ENCODE data around the gene EPAS1.

Gene EPAS1

DNA sequence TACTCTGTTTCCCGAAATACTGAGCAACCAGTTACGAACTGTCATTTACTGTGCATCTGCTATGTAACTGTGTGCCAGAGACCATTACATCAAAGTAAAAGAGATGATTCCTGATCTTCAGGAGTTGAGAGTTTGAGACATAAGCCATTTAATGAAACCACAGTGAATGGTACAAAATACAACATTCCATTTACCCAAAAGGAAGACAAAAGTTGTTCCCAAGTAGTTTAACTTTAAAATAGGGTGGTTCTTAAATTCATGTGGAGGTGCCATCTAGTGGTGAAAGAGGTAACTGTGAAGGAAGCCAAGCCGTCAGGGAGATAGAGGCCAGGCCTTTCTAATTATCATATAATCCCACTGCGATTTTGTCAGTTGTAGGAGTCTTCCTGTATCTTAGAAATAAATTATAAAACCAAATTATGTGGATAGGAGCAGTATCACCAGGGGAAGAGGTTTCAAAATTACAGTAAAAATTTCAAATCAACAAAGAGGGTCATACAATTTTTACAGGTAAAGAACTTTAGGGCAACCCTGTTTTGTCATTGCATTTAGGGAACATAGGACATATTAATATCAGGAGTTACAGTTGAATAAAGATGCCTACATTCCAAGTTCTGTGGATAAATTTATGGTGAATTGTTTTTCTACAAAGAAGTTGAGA lies 67.7 kb downstream of the EPAS1 start:
- no peak for DNase-seq (ENCODE audit: low read depth)

DNA sequence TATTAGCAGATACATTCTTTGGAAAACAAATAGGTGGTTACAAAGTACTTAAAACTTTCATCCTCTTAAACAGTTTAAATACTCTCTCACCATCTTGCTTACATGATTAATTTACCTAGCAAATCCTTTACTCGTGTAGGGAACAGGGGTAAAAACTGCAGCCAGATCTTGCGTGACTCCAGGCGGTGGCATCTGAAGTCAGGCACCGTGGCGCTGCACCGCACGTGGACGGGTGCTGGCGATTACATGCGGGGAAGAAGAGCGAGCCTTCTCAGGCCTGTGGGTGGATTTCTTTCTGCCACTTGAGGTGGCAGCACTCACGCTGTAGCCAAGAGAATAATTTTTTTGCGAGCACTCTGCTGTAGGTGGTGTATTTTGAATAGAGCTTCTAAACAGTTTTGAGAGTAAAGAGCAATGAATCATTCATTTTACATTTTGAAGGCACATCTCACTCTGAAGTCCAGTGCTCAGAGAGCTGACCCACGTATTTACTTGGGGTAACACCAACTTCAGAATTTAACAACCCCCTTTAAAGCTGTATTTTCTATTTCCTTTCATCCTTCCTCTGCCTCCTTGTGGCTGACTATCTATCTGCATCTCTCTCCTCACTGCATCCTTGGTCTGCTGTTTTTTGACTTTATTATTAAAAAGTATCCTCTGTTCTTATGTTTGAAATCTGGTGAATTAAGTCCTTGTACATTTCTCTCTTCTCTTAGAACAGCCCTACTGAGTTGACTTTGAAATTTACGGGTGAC lies 68.9 kb downstream of the EPAS1 start:
- no peak for DNase-seq (ENCODE audit: low read depth)

DNA sequence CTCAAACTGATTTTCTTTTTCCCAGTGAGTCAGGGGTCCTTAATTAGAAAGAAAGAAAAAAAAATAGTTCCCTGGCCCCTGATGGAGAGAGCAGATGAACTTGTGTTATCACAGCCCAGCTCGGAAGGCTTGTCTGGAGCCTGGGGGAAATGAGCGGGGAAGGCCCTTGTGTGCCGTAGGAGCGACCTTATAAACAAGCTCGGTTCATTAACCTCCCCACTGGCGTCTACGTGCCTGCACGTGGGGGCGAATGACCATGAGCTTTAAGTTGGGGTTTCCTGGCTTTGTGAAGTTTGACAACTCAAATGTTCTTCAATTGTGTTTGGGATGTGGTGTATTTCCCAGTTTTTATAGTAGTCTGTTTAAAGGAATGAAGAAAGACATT lies 69.5 kb downstream of the EPAS1 start:
- DNase-seq (ENCODE audit: low read depth): no peak

DNA sequence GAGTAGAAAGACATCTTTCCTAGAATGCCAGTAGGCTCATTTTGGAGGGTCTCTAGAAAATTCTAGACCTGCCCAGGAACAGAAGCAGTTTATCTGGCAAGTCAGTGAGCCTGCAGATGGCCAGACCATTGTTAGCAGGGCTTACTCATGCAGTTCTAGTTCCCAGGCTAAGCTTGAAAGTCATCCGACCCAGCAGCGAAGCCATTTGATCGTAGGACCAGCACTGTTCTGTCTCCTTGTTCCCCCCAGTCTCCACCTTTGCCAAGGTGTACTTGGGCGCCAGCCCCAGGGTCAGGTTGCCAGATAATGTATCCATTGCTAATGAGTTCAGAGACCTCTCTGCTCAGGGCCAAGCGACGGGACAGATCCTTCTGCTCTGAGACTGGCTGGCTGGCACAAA lies 70.1 kb downstream of the EPAS1 start:
- DNase-seq (ENCODE audit: low read depth): no peak

DNA sequence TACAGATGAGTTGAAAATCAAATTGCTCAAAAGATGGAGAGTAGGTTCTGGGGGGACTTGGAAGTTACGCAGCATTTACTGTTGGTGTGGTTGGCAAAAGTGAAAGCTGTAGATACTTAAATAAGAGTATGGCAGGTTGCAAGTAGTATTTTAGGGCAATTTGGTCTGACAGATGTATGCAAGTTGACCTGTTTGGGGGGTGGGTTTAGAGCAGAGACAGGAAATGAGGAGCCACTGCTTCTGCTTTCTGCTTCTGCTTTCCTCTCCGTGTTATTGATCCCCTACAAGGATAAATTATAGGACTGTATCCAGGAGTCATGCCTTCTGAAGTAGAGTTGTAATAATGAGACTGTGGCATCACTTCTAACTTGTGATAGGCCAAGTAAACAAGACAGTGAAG lies 71.2 kb downstream of the EPAS1 start:
- no peak for DNase-seq (ENCODE audit: low read depth)

DNA sequence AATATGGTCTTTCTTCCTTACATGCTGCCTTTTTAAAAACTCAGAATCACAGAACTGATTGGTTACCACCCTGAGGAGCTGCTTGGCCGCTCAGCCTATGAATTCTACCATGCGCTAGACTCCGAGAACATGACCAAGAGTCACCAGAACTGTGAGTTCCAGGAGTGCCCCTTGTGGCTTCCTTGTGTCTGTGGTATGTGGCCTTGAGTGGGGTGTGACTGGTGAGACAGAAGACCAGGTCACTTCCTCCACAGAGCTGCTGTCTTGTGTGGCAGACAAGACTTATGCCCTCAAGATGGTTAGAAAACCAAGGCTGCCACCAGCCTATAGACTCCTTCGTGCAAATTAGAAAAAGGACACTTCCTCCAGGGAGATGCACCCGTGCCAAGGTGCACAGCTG lies 72.6 kb downstream of the EPAS1 start:
- no peak for DNase-seq (ENCODE audit: low read depth)

DNA sequence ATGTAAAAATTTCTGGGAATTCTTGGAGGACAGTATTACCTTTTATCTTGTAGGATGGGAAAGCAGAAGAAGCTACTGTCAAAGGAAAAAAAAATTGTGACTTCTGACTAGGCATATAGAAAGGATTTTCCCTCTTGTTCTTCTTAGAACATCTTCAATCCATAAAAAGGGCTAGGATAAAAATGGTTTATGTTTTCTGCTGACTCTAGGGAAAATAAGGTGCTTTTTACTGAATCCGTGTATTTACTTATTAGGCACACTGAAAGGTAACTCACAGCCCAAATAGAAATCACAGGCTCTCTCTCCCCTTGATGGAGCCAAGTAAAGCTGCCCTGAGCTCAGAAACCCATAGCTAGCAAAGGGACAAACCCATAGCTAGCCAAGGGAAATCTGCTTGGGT lies 74.6 kb downstream of the EPAS1 start:
- no peak for DNase-seq (ENCODE audit: low read depth)

DNA sequence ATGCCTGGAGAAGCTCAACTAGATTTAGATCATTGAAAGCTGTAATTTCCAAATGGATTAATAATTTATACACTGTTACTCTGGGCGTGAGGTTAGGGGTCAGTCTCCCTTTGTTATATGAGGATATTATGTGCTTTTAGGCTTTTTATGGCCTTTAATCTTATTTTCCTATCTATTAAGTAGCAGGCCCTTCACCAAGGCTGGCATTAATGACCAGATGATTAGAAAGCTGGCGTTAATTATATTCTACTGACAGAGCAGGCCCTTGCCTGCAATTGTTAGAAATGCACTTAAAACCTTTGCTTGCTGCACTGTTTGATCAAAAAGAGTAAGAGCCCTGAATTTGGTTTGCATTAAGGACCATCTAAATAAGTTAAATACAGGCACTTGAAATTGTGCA lies 75.3 kb downstream of the EPAS1 start:
- no peak for DNase-seq (ENCODE audit: low read depth)

DNA sequence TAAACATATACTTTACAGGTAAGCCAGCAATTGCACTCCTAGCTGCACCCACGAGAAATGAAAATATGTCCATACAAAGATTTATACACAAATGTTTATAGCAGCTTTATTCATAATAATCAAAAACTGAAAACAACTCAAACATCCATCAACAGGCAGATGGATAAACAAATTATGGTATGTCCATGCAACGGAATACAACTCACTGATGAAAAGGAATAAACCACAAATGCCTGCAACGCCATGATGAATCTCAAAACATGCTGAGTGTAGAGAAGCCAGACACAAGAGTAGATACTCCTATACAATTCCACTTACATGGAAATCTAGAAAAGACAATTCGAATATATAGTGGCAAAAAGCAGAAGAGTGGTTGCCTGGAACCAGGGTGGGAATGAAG lies 76.0 kb downstream of the EPAS1 start:
- no peak for DNase-seq (ENCODE audit: low read depth)

DNA sequence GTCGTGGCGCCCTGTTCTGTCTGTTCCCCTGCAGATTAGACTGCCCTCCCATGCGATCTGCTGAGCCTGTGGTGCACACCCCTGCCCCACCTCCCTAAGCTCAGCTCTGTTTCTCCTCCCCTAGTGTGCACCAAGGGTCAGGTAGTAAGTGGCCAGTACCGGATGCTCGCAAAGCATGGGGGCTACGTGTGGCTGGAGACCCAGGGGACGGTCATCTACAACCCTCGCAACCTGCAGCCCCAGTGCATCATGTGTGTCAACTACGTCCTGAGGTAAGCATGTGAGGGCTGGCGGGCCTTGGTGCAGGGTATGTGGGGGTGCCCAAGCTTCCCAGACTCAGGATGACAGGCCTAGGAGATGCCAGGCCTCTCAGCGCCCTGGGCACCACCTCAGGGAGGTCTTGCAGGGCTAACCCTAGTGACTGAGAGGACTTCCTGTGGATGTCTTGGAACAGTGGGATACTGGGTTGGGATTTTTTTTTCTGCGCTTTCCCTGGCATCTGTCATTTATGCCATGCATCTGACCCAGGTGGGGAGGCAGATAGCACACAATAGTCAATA lies 78.4 kb downstream of the EPAS1 start:
- no peak for DNase-seq (ENCODE audit: low read depth)

DNA sequence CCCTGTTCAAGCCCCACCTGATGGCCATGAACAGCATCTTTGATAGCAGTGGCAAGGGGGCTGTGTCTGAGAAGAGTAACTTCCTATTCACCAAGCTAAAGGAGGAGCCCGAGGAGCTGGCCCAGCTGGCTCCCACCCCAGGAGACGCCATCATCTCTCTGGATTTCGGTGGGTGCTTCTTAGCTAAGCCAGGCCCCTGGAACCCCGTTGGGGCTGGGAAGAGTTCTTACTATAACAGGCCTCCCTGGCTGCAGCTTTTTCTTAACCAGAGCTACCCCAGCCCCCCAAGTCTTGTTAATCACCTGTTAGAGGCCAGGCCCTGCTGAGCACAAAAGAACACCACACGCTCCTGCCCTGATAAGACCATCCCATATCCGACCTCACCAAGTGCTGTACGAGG lies 79.4 kb downstream of the EPAS1 start:
- DNase-seq (ENCODE audit: low read depth): no peak

DNA sequence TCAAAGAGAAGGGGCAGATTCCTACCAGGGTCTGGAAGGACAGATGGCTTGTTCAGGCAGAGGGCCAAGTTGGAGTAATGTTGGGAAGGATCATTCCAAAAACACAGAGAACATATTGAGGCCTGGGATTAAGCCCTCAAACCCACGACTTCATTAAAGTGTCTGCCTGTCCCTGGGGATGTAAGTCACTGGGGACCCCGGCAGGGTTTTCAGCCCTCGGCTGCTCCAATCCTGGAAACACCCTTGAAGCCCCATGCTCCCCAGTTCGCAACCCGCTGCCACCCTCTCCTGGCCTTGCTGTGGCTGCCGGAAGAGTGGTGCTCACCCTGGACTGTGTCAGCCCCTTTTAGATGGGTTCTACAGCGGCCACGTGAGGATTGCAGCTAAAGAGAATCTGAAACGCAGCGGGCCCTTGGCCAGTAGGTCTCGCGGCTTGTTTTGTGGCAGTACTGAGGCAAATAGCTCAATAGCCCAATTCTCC lies 79.9 kb downstream of the EPAS1 start:
- no peak for DNase-seq (ENCODE audit: low read depth)

DNA sequence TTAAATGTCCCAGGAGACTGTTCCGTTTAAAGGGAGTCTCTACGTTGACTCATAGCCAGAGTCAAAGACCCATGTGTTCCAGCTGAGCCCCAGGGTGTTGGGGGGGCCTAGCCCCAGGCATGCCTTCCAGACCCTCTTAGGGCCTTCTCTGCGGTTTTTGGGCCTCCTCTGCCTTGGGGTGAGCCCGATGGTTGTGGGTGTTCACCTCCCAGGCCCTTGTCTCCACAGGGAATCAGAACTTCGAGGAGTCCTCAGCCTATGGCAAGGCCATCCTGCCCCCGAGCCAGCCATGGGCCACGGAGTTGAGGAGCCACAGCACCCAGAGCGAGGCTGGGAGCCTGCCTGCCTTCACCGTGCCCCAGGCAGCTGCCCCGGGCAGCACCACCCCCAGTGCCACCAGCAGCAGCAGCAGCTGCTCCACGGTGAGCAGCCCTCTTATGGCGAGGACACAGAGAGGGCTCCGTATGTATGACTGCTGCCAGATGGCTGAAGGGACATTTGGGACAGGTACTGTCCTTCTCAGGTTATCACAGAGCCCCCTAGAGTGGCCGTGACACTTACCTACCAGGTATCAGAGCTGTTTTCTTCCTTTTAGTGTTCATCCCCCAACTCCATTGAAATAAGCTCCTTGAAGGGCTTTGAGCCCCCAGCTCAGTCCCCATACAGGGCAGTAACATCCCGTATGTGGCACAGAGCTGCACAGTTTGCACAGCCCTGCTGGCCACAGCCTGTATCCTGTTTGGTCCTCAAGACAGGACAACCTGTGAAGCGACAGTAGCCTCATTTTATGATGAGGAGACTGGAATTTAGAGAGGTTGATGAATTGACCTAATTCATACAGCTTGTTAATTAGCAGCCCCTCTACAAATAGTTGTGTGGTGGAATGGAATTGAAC lies 80.7 kb downstream of the EPAS1 start:
- no peak for DNase-seq (ENCODE audit: low read depth)

DNA sequence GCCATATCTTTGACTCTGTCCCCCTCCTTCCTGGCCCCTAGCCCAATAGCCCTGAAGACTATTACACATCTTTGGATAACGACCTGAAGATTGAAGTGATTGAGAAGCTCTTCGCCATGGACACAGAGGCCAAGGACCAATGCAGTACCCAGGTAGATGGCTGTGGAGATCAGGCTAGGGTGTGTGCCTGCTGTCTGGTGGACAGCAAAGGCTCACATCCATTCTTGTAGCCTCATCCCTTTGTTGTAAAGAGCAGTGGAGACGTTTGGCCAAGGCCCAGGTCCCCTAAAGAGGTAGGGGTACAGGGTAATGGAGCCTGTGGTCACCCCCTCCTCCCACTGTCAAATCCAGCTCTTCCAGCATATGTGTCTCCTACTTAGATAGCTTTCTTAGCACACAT lies 81.4 kb downstream of the EPAS1 start:
- no peak for DNase-seq (ENCODE audit: low read depth)

DNA sequence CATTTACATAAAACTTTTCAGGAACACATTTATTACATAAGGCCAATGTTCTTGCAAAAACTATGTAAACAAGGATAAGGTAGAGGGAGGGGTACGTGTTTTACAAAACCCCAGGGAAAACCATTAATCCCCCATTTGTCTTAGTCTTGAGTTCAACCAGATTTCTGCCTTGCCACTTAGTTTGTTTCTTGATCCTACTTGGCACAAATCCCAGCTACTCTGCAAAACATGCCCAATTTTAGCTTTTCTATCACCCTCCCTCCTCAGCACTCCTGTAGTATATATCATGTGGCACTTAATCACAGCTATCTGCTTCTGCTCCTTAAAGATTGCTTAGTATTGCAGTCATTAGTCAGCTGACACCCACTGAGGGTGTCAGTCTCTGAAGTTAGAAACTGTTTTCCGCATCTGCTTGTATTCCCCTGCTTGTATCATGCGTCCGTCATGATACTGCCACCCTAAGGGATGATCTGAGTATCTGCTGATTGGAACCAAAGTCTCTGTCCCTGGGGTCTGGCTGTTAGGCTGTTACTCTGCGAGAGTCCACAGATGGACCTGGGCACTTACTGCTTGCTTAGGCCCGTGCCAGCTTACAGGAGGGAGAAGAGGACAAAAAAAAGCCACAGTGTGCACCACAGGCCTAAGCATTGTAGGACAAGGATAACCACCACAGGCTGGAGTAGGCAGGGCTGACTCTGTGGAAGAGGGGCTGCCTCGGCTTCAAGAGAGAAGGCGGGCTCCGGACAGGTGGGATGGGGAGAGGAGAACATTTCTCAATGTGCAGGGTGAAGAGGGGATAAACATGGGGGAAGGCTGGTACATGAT lies 82.2 kb downstream of the EPAS1 start:
- DNase-seq (ENCODE audit: low read depth): no peak

DNA sequence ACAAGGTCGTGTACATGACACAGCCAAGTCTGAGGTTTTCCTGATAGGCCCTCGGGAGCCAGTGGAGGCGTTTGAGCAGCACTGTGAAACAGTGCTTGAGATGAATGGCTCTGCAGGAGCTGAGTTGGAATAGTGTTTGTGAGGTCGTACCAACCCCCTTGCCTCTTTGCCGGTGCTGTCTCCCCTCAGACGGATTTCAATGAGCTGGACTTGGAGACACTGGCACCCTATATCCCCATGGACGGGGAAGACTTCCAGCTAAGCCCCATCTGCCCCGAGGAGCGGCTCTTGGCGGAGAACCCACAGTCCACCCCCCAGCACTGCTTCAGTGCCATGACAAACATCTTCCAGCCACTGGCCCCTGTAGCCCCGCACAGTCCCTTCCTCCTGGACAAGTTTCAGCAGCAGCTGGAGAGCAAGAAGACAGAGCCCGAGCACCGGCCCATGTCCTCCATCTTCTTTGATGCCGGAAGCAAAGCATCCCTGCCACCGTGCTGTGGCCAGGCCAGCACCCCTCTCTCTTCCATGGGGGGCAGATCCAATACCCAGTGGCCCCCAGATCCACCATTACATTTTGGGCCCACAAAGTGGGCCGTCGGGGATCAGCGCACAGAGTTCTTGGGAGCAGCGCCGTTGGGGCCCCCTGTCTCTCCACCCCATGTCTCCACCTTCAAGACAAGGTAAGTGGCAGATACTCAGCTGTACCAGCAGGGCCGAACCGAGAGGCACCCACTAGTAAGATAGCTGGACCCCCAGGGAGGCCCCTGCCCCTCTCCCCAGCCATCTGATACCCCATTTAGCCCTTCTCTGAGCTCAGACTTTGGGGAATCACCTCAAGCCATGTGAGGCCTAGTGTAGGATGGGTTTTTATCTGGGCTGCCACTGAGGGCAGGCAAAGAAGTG lies 83.1 kb downstream of the EPAS1 start:
- no peak for DNase-seq (ENCODE audit: low read depth)

DNA sequence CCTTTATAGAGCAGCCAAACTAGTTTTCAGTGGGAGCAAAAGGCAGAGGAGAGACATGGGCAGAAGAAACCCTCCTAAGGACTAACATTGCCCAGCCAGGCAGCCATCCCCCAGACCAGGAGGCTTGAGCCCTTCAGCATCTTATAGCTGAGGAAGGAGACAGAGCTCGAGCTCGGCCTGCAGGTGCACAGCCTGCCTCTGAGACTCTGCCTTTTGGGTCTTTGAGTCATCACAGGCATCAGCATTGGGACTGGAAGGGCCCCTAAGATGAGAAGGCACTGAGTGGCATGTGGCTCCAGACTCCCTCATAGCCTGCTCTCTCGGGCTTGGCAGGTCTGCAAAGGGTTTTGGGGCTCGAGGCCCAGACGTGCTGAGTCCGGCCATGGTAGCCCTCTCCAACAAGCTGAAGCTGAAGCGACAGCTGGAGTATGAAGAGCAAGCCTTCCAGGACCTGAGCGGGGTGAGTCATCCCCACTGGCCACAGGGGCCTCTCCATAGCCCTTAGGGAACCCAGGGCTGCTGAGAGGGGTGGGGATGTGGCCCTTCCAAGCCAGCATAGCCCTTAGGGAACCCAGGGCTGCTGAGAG lies 84.1 kb downstream of the EPAS1 start:
- no peak for DNase-seq (ENCODE audit: low read depth)

DNA sequence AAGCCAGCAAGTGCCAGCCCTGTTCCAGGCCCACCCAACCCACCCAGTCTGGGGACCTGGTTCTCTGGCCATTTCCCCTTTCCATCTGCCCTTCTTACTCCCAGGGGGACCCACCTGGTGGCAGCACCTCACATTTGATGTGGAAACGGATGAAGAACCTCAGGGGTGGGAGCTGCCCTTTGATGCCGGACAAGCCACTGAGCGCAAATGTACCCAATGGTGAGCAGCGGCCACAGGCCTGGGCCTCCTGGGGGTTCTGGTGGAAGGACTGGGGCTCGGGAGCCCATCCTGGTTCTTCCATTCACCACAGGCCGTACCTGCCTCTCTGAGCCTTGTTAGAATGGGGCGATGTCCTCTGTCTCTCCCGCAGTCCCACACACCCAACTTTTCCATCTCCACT lies 84.7 kb downstream of the EPAS1 start:
- DNase-seq (ENCODE audit: low read depth): no peak

DNA sequence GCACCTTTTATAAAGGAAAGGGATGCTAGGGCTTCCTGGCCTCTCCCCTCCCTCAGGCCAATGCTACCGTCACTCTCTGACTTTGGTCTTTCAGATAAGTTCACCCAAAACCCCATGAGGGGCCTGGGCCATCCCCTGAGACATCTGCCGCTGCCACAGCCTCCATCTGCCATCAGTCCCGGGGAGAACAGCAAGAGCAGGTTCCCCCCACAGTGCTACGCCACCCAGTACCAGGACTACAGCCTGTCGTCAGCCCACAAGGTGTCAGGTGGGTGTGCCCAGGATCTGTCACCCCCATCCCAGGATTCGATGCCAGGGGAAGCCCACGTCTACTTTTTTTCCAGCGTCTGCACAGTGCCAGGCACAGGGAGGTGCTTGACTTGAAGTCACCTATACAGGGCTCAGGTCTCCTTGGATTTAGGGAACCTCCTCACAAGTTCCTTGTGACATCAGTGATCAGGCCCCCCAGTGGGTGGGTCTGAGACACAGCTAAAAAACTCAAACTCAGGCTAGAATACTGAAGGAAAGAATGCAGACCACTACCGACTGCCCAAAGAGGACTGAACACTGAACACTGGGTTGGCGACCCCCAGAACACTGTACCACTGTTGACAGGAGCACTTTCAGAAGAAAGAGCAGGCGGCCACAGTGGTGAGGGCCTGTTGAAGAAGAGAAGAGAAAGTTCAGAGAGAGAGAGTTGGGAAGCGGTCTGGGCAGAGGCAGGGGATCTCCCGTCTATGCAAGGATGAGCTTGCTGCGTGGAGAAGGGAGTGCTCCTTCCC lies 85.3 kb downstream of the EPAS1 start:
- no peak for DNase-seq (ENCODE audit: low read depth)

DNA sequence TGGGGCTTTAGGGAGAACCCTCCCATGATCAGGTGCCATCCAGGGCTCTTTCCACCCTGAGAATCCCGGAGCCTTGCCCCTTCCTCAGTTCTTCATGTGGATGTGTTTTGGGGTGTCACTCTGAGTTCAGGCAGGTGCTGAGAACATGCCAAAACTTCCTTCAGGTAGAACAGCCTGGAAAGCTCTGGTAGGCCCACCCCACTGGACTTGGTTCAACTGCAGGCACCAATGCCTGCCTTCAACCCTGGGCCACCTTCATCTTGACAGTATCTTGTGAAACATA lies 85.8 kb downstream of the EPAS1 start:
- no peak for DNase-seq (ENCODE audit: low read depth)

Data from activated T-helper 9 cell treated with anti-CD3 and anti-CD28 coated beads, Interleukin-2, amount 50 U/mL, for 16 hours (primary cell).